Testis (tissue), 3 donors: ENCODE measurements around the gene WDR88. TPM values are rescaled to one million over a fixed set of nuclear protein-coding genes. Genes with fewer than 3 reads are reported as not detected.
"Not testable (repeated sequence)": the region's sequence is repeated elsewhere in the genome, so short reads cannot be mapped to it uniquely, and the experiment has no call there.

Source experiments
- DNase-seq: peaks from one replicate; pipeline ENCODE4 v3.0.0-alpha.2; 2019
- H3K27ac ChIP-seq, 2 donors: fragments of 200-600 bp; sonication (generic); one replicate each; pipeline ENCODE4 v1.5.1; 2019
- H3K27me3 ChIP-seq: fragments of 200-600 bp; sonication (generic); one replicate; pipeline ENCODE4 v1.5.1; 2019
- H3K36me3 ChIP-seq: fragments of 200-600 bp; sonication (generic); one replicate; pipeline ENCODE4 v1.5.1; 2017; ENCODE audit warnings: low read depth; ENCODE audit errors: missing control alignments
- H3K4me1 ChIP-seq: fragments of 200-600 bp; sonication (generic); one replicate; pipeline ENCODE4 v1.5.1; 2019
- H3K4me3 ChIP-seq, 2 donors: fragments of 200-600 bp; sonication (generic); one replicate each; pipeline ENCODE4 v1.5.1; 2017 to 2019
- H3K9me3 ChIP-seq: fragments of 200-600 bp; sonication (generic); one replicate; pipeline ENCODE4 v1.5.1; 2017
- POLR2A ChIP-seq: fragments of 450-650 bp; IDR thresholded peaks from one replicate; pipeline ENCODE4 v1.6.1; 2017; ENCODE audit warnings: antibody characterized with exemption, mild to moderate bottlenecking, moderate library complexity
- WGBS, 2 donors: methylation state at CpG; one replicate each; pipeline ENCODE4 v1.1.5; 2018; 5-methylcytosine and 5-hydroxymethylcytosine counted together
- intact Hi-C: fragments of 100-400 bp; cut with DNase I; formaldehyde crosslinking; loops from one replicate; pipeline ENCODE4 v1.15.1; 2023; ENCODE audit warnings: low total_unique reads
- polyA plus RNA-seq: library from polyadenylated mRNA; stranded (reverse); fragments of 350-450 nt; fragmentation: Illumina TruSeq; extraction: RNeasy Lipid Tissue Mini Kit (QIAGEN cat#74804); gene quantifications from one replicate; pipeline ENCODE4 v1.2.3, GENCODE V29; 2014; ENCODE audit warnings: low read depth, low replicate concordance; ENCODE audit not compliant: insufficient read depth
- total RNA-seq, 2 donors: library from RNA; depleted of rRNA; stranded (reverse); fragments of >200 nt; gene quantifications; one replicate each; pipeline ENCODE4 v1.2.3, GENCODE V29; 2016
- TF ChIP-seq, protein P1 (sequence below), 3 experiments: fragments of 450-650 bp in 2 of 3; fragments of 200-600 bp in 1 of 3; sonication (generic) in 1 of 3; IDR thresholded peaks; one replicate each; pipeline ENCODE4 v1.5.1; 2016 to 2019; ENCODE audit warnings: antibody characterized with exemption in 3 of 3, mild to moderate bottlenecking in 2 of 3, moderate library complexity in 1 of 3

WDR88 gene
- total and polyA plus RNA-seq, 3 donors from 2014 or later = 5.0 to 15.3 (median 8.9) TPM

DNA sequence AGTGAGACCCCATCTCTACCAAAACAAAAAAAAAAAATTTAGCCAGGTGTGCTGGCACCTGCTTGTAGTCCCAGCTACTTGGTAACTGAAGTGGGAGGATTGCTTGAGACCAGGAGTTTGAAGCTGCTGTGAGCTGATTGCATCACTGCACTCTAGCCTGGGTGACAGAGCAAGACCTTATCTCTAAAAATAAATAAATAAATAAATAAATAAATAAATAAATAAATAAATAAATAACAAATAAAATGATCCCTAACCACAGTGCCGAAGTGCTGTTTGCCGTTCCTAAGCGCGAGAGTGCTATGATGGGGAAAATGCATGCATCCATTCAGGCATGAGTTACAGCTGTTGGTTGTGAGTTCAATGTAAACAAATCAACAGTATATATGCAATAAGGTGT lies 27.2 kb downstream of the WDR88 start:
- Histone ChIP-seq H3K27ac (no peak overlapping the region), H3K9me3 (no peaks in the 10 kb centered on the region), H3K4me3 (no peak overlapping the region), H3K27me3 (no peaks in the 10 kb centered on the region), H3K36me3 (no peaks in the 10 kb centered on the region), H3K4me1 (no peaks in the 10 kb centered on the region)
- no peak for TF ChIP-seq POLR2A
- TF ChIP-seq, protein P1, sequence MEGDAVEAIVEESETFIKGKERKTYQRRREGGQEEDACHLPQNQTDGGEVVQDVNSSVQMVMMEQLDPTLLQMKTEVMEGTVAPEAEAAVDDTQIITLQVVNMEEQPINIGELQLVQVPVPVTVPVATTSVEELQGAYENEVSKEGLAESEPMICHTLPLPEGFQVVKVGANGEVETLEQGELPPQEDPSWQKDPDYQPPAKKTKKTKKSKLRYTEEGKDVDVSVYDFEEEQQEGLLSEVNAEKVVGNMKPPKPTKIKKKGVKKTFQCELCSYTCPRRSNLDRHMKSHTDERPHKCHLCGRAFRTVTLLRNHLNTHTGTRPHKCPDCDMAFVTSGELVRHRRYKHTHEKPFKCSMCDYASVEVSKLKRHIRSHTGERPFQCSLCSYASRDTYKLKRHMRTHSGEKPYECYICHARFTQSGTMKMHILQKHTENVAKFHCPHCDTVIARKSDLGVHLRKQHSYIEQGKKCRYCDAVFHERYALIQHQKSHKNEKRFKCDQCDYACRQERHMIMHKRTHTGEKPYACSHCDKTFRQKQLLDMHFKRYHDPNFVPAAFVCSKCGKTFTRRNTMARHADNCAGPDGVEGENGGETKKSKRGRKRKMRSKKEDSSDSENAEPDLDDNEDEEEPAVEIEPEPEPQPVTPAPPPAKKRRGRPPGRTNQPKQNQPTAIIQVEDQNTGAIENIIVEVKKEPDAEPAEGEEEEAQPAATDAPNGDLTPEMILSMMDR (IDR thresholded peaks at IDR 0.05) = no peak
- 96 to 98% methylated on average over 4 of the region's 4 CpGs for WGBS, 2 donors
- intact Hi-C loops = no loop called here
- no peak for DNase-seq

GRCh38 chr19:33159893-33160292 lies 28.0 kb downstream of the WDR88 start:
- H3K27ac ChIP-seq = no peak overlapping the region
- H3K36me3 ChIP-seq = no peaks in the 10 kb centered on the region
- no peaks in the 10 kb centered on the region for H3K9me3 ChIP-seq
- no peaks in the 10 kb centered on the region for H3K27me3 ChIP-seq
- no peak for TF ChIP-seq POLR2A
- TF ChIP-seq, protein P1 (IDR thresholded peaks at IDR 0.05) = no peak
- WGBS, 2 donors = 93 to 94% methylated on average over 8 of the region's 8 CpGs
- H3K4me1 ChIP-seq = no peaks in the 10 kb centered on the region
- H3K4me3 ChIP-seq = no peak overlapping the region
- intact Hi-C loops = no loop called here
- DNase-seq = no peak

DNA sequence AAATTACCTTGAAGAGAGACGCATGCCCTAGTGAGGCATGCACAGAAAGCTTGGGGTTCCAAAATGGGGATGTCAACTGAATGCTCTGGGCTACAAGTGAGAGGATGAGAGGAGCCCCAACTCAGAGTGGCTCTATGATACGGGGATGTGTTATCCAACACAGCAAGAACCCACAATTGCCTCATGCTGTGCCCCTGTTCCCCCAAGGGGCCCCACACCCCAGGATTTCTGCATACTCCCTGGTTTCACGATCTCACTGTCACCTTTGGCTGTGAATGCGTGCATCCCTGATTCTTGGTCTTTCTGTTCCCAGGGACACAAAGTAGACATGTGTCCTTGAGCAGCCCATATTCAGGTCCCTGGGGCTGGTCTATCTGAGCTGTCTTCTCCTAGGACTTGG lies 29.3 kb downstream of the WDR88 start:
- Histone ChIP-seq H3K4me1 (no peaks in the 10 kb centered on the region), H3K27ac (no peak overlapping the region), H3K4me3 (no peak overlapping the region), H3K9me3 (no peaks in the 10 kb centered on the region), H3K27me3 (no peaks in the 10 kb centered on the region), H3K36me3 (no peaks in the 10 kb centered on the region)
- TF ChIP-seq POLR2A = no peak
- TF ChIP-seq, protein P1 (IDR thresholded peaks at IDR 0.05) = no peak
- intact Hi-C loops = no loop called here
- DNase-seq = no peak
- WGBS, 2 donors = 84 to 96% methylated on average over 4 of the region's 4 CpGs

DNA sequence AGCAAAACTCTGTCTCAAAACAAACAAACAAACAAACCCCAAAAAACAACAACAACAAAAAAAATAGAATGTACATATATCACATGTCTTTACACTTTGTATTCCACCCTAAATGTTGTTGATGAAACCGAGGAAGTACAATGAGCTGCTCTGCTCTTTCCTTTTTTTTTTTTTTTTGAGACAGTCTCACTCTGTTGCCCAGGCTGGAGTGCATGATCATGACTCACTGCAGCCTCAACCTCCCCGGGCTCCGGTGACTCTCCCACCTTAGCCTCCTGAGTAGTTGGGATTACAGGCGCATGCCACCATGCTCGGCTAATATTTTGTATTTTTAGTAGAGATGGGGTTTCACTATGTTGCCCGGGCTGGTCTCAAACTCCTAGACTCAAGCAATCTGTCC lies 31.6 kb downstream of the WDR88 start:
- Histone ChIP-seq H3K36me3 (no peaks in the 10 kb centered on the region), H3K4me1 (no peaks in the 10 kb centered on the region), H3K27me3 (no peaks in the 10 kb centered on the region), H3K27ac (no peak overlapping the region), H3K9me3 (no peaks in the 10 kb centered on the region), H3K4me3 (no peak overlapping the region)
- no peak for DNase-seq
- no peak for TF ChIP-seq POLR2A
- TF ChIP-seq, protein P1 (IDR thresholded peaks at IDR 0.05) = no peak
- intact Hi-C loops = no loop called here
- WGBS, 2 donors = 85 to 92% methylated on average over 6 of the region's 6 CpGs

DNA sequence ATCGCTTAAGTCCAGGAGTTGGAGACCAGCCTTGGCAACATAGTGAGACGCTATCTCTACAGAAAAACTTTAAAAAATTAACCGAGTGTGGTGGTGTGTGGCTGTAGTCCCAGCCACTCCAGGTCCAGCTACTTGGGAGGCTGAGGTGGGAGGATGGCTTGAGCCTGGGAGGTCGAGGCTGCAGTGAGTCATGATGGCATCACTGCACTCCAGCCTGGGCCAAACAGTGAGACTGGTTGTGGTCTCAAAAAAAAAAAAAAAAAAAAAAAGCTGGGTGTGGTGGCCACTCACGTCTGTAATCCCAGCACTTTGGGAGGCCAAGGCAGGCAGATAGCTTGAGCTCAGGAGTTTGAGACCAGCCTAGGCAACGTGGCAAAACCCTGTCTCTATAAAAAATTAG lies 34.1 kb downstream of the WDR88 start:
- H3K4me1 ChIP-seq, H3K36me3 ChIP-seq, H3K27me3 ChIP-seq, H3K9me3 ChIP-seq, intact Hi-C loops, H3K4me3 ChIP-seq, H3K27ac ChIP-seq: not testable (repeated sequence)
- 59 to 70% methylated on average over 6 of the region's 6 CpGs for WGBS, 2 donors
- DNase-seq = peak; percentile 70
